Chondrocyte (in vitro differentiated cells): ENCODE data around the gene DTNBP1. TPM values are rescaled to one million over a fixed set of nuclear protein-coding genes. Genes with fewer than 3 reads are reported as not detected.

Source experiments
- DNase-seq: peaks from one replicate; pipeline ENCODE4 v3.0.0; 2021; ENCODE audit warnings: mixed read lengths, low spot score
- H3K27ac Mint-ChIP-seq: one replicate; pipeline ENCODE4 v1.8.0; 2021; ENCODE audit warnings: mild to moderate bottlenecking, moderate library complexity, mixed read lengths; ENCODE audit not compliant: unreplicated experiment
- H3K27me3 Mint-ChIP-seq: 2 replicates; pipeline ENCODE4 v1.8.0; 2021; ENCODE audit warnings: low read depth, mixed read lengths
- H3K36me3 Mint-ChIP-seq: 2 replicates; pipeline ENCODE4 v1.8.0; 2021; ENCODE audit warnings: low read depth, mixed read lengths
- H3K4me1 Mint-ChIP-seq: 2 replicates; pipeline ENCODE4 v1.8.0; 2021; ENCODE audit warnings: low read depth, mild to moderate bottlenecking, mixed read lengths
- H3K4me3 Mint-ChIP-seq: one replicate; pipeline ENCODE4 v1.8.0; 2021; ENCODE audit warnings: mild to moderate bottlenecking, moderate library complexity, mixed read lengths; ENCODE audit not compliant: unreplicated experiment
- H3K9me3 Mint-ChIP-seq: 2 replicates; pipeline ENCODE4 v1.8.0; 2021; ENCODE audit warnings: low read depth, mixed read lengths
- CTCF ChIP-seq: fragments of 200-600 bp; sonication (generic); IDR thresholded peaks from 2 replicates; pipeline ENCODE4 v1.5.0; 2021; ENCODE audit warnings: antibody characterized with exemption, mild to moderate bottlenecking, moderate library complexity
- total RNA-seq: library from RNA; stranded (reverse); gene quantifications from 3 replicates; pipeline ENCODE4 v1.2.1, GENCODE V29; 2021

The DTNBP1 gene
- total RNA-seq, 1 donor from 2014 or later: 18.0 TPM

GRCh38 chr6:15626160-15626559 lies 36.7 kb downstream of the DTNBP1 start:
- H3K27ac Mint-ChIP-seq: no peak overlapping the region
- peaks cover 41% of the 10 kb centered on the region for H3K4me1 Mint-ChIP-seq
- H3K4me3 Mint-ChIP-seq: no peak overlapping the region
- H3K9me3 Mint-ChIP-seq: no peaks in the 10 kb centered on the region
- no peaks in the 10 kb centered on the region for H3K27me3 Mint-ChIP-seq
- no peaks in the 10 kb centered on the region for H3K36me3 Mint-ChIP-seq
- DNase-seq: no peak
- no peak for TF ChIP-seq CTCF

- Mint-ChIP-seq H3K4me1 (peaks cover 28% of the 10 kb centered on the region), H3K9me3 (no peaks in the 10 kb centered on the region), H3K36me3 (no peaks in the 10 kb centered on the region), H3K27ac (peak overlapping the region; percentile 5), H3K27me3 (no peaks in the 10 kb centered on the region), H3K4me3 (no peak overlapping the region)
- peak; percentile 90 for TF ChIP-seq CTCF
- DNase-seq: no peak
Observed at GRCh38 chr6:15623276-15624116, 39.3 kb downstream of the DTNBP1 start.

- Mint-ChIP-seq H3K27me3 (no peaks in the 10 kb centered on the region), H3K4me1 (peaks cover 16% of the 10 kb centered on the region), H3K36me3 (no peaks in the 10 kb centered on the region), H3K4me3 (no peak overlapping the region), H3K9me3 (no peaks in the 10 kb centered on the region), H3K27ac (no peak overlapping the region)
- DNase-seq: no peak
- no peak for TF ChIP-seq CTCF
Observed at GRCh38 chr6:15622045-15622740, 40.6 kb downstream of the DTNBP1 start.

- H3K36me3 Mint-ChIP-seq: no peaks in the 10 kb centered on the region
- DNase-seq: no peak
- H3K4me1 Mint-ChIP-seq: peaks cover 13% of the 10 kb centered on the region
- no peak overlapping the region for H3K27ac Mint-ChIP-seq
- H3K27me3 Mint-ChIP-seq: no peaks in the 10 kb centered on the region
- no peak overlapping the region for H3K4me3 Mint-ChIP-seq
- H3K9me3 Mint-ChIP-seq: no peaks in the 10 kb centered on the region
- TF ChIP-seq CTCF: no peak
Observed at GRCh38 chr6:15621203-15622044, 41.4 kb downstream of the DTNBP1 start.

GRCh38 chr6:15620611-15621010 lies 42.2 kb downstream of the DTNBP1 start:
- Mint-ChIP-seq H3K9me3 (no peaks in the 10 kb centered on the region), H3K4me1 (peaks cover 20% of the 10 kb centered on the region), H3K4me3 (no peak overlapping the region), H3K27ac (no peak overlapping the region), H3K27me3 (no peaks in the 10 kb centered on the region), H3K36me3 (no peaks in the 10 kb centered on the region)
- no peak for DNase-seq
- no peak for TF ChIP-seq CTCF
